ENCODE measurements around the gene GXYLT1.
"Not testable (repeated sequence)": the region's sequence is repeated elsewhere in the genome, so short reads cannot be mapped to it uniquely, and the experiment has no call there.

Gene GXYLT1

GRCh38 chr12:42094277-42094676 lies 50.4 kb downstream of the GXYLT1 start:
- Histone ChIP-seq H3K4me3 (ENCODE audit: low read depth in 1 of 2, low read length in 2 of 2) (no peak overlapping the region), H3K36me3 (ENCODE audit: control insufficient read depth in 1 of 2, insufficient read depth in 2 of 2, low read length in 2 of 2) (peaks cover 4 to 7% of the 10 kb centered on the region in 2 donors), H3K27me3 (ENCODE audit: low read depth, low read length) (no peaks in the 10 kb centered on the region), H3K4me1 (ENCODE audit: control insufficient read depth in 1 of 2, insufficient read depth in 2 of 2, low read length in 2 of 2) (peaks cover 0 to 14% of the 10 kb centered on the region in 2 donors), H3K9me3 (ENCODE audit: control insufficient read depth in 1 of 2, low read length in 2 of 2) (no peaks in the 10 kb centered on the region), H3K27ac (ENCODE audit: low read length) (no peak overlapping the region)

- Histone ChIP-seq H3K9me3 (ENCODE audit: control insufficient read depth in 1 of 2, low read length in 2 of 2) (no peaks in the 10 kb centered on the region), H3K4me1 (ENCODE audit: control insufficient read depth in 1 of 2, insufficient read depth in 2 of 2, low read length in 2 of 2) (peaks cover 0 to 14% of the 10 kb centered on the region in 2 donors), H3K27ac (ENCODE audit: low read length) (no peak overlapping the region), H3K4me3 (ENCODE audit: low read depth in 1 of 2, low read length in 2 of 2) (no peak overlapping the region), H3K36me3 (ENCODE audit: control insufficient read depth in 1 of 2, insufficient read depth in 2 of 2, low read length in 2 of 2) (peaks cover 0 to 2% of the 10 kb centered on the region in 2 donors), H3K27me3 (ENCODE audit: low read depth, low read length) (no peaks in the 10 kb centered on the region)
These were observed 52.9 kb downstream of the GXYLT1 start for GRCh38 chr12:42091769-42092168.

GRCh38 chr12:42090899-42091298 lies 53.8 kb downstream of the GXYLT1 start:
- Histone ChIP-seq H3K27me3 (ENCODE audit: low read depth, low read length) (no peaks in the 10 kb centered on the region), H3K36me3 (ENCODE audit: control insufficient read depth in 1 of 2, insufficient read depth in 2 of 2, low read length in 2 of 2) (no peaks in the 10 kb centered on the region), H3K4me3 (ENCODE audit: low read depth in 1 of 2, low read length in 2 of 2) (no peak overlapping the region), H3K27ac (ENCODE audit: low read length) (no peak overlapping the region), H3K9me3 (ENCODE audit: control insufficient read depth in 1 of 2, low read length in 2 of 2) (no peaks in the 10 kb centered on the region), H3K4me1 (ENCODE audit: control insufficient read depth in 1 of 2, insufficient read depth in 2 of 2, low read length in 2 of 2) (peaks cover 0 to 14% of the 10 kb centered on the region in 2 donors)

GRCh38 chr12:42086031-42086430 lies 58.6 kb downstream of the GXYLT1 start:
- H3K4me3 ChIP-seq (ENCODE audit: low read depth in 1 of 2, low read length in 2 of 2) = no peak overlapping the region
- peaks cover 0 to 8% of the 10 kb centered on the region in 2 donors for H3K4me1 ChIP-seq (ENCODE audit: control insufficient read depth in 1 of 2, insufficient read depth in 2 of 2, low read length in 2 of 2)
- no peaks in the 10 kb centered on the region for H3K36me3 ChIP-seq (ENCODE audit: control insufficient read depth in 1 of 2, insufficient read depth in 2 of 2, low read length in 2 of 2)
- H3K9me3 ChIP-seq (ENCODE audit: control insufficient read depth in 1 of 2, low read length in 2 of 2) = no peaks in the 10 kb centered on the region
- no peaks in the 10 kb centered on the region for H3K27me3 ChIP-seq (ENCODE audit: low read depth, low read length)
- no peak overlapping the region for H3K27ac ChIP-seq (ENCODE audit: low read length)

- H3K36me3 ChIP-seq (ENCODE audit: control insufficient read depth in 1 of 2, insufficient read depth in 2 of 2, low read length in 2 of 2) = no peaks in the 10 kb centered on the region
- no peaks in the 10 kb centered on the region for H3K9me3 ChIP-seq (ENCODE audit: control insufficient read depth in 1 of 2, low read length in 2 of 2)
- H3K27me3 ChIP-seq (ENCODE audit: low read depth, low read length) = no peaks in the 10 kb centered on the region
- no peak overlapping the region for H3K27ac ChIP-seq (ENCODE audit: low read length)
- peaks cover 0 to 4% of the 10 kb centered on the region in 2 donors for H3K4me1 ChIP-seq (ENCODE audit: control insufficient read depth in 1 of 2, insufficient read depth in 2 of 2, low read length in 2 of 2)
- no peak overlapping the region for H3K4me3 ChIP-seq (ENCODE audit: low read depth in 1 of 2, low read length in 2 of 2)
These were observed 59.1 kb downstream of the GXYLT1 start for GRCh38 chr12:42085594-42085993.

GRCh38 chr12:42084522-42084921 lies 60.2 kb downstream of the GXYLT1 start:
- no peak overlapping the region for H3K4me3 ChIP-seq (ENCODE audit: low read depth in 1 of 2, low read length in 2 of 2)
- no peak overlapping the region for H3K27ac ChIP-seq (ENCODE audit: low read length)
- no peaks in the 10 kb centered on the region for H3K9me3 ChIP-seq (ENCODE audit: control insufficient read depth in 1 of 2, low read length in 2 of 2)
- H3K4me1 ChIP-seq (ENCODE audit: control insufficient read depth in 1 of 2, insufficient read depth in 2 of 2, low read length in 2 of 2) = no peaks in the 10 kb centered on the region
- H3K27me3 ChIP-seq (ENCODE audit: low read depth, low read length) = no peaks in the 10 kb centered on the region
- no peaks in the 10 kb centered on the region for H3K36me3 ChIP-seq (ENCODE audit: control insufficient read depth in 1 of 2, insufficient read depth in 2 of 2, low read length in 2 of 2)

- H3K27me3 ChIP-seq (ENCODE audit: low read depth, low read length) = no peaks in the 10 kb centered on the region
- no peaks in the 10 kb centered on the region for H3K36me3 ChIP-seq (ENCODE audit: control insufficient read depth in 1 of 2, insufficient read depth in 2 of 2, low read length in 2 of 2)
- H3K27ac ChIP-seq (ENCODE audit: low read length) = no peak overlapping the region
- H3K4me1 ChIP-seq (ENCODE audit: control insufficient read depth in 1 of 2, insufficient read depth in 2 of 2, low read length in 2 of 2) = no peaks in the 10 kb centered on the region
- H3K4me3 ChIP-seq (ENCODE audit: low read depth in 1 of 2, low read length in 2 of 2) = no peak overlapping the region
- H3K9me3 ChIP-seq (ENCODE audit: control insufficient read depth in 1 of 2, low read length in 2 of 2) = no peaks in the 10 kb centered on the region
These were observed 67.7 kb downstream of the GXYLT1 start for GRCh38 chr12:42076976-42077375.

GRCh38 chr12:42070036-42070435 lies 74.6 kb downstream of the GXYLT1 start:
- Histone ChIP-seq H3K4me3 (ENCODE audit: low read depth in 1 of 2, low read length in 2 of 2) (no peak overlapping the region), H3K4me1 (ENCODE audit: control insufficient read depth in 1 of 2, insufficient read depth in 2 of 2, low read length in 2 of 2) (no peaks in the 10 kb centered on the region), H3K9me3 (ENCODE audit: control insufficient read depth in 1 of 2, low read length in 2 of 2) (no peaks in the 10 kb centered on the region), H3K27me3 (ENCODE audit: low read depth, low read length) (no peaks in the 10 kb centered on the region), H3K27ac (ENCODE audit: low read length) (no peak overlapping the region), H3K36me3 (ENCODE audit: control insufficient read depth in 1 of 2, insufficient read depth in 2 of 2, low read length in 2 of 2) (no peaks in the 10 kb centered on the region)

GRCh38 chr12:42059127-42059526 lies 85.5 kb downstream of the GXYLT1 start:
- H3K27me3 ChIP-seq (ENCODE audit: low read depth, low read length) = no peaks in the 10 kb centered on the region
- H3K27ac ChIP-seq (ENCODE audit: low read length) = no peak overlapping the region
- no peaks in the 10 kb centered on the region for H3K9me3 ChIP-seq (ENCODE audit: control insufficient read depth in 1 of 2, low read length in 2 of 2)
- H3K4me3 ChIP-seq (ENCODE audit: low read depth in 1 of 2, low read length in 2 of 2) = no peak overlapping the region
- no peaks in the 10 kb centered on the region for H3K36me3 ChIP-seq (ENCODE audit: control insufficient read depth in 1 of 2, insufficient read depth in 2 of 2, low read length in 2 of 2)
- H3K4me1 ChIP-seq (ENCODE audit: control insufficient read depth in 1 of 2, insufficient read depth in 2 of 2, low read length in 2 of 2) = no peaks in the 10 kb centered on the region

- Histone ChIP-seq H3K27me3 (ENCODE audit: low read depth, low read length) (no peaks in the 10 kb centered on the region), H3K9me3 (ENCODE audit: control insufficient read depth in 1 of 2, low read length in 2 of 2) (no peaks in the 10 kb centered on the region), H3K4me3 (ENCODE audit: low read depth in 1 of 2, low read length in 2 of 2) (no peak overlapping the region), H3K27ac (ENCODE audit: low read length) (no peak overlapping the region), H3K36me3 (ENCODE audit: control insufficient read depth in 1 of 2, insufficient read depth in 2 of 2, low read length in 2 of 2) (no peaks in the 10 kb centered on the region), H3K4me1 (ENCODE audit: control insufficient read depth in 1 of 2, insufficient read depth in 2 of 2, low read length in 2 of 2) (no peaks in the 10 kb centered on the region)
These were observed 88.5 kb downstream of the GXYLT1 start for GRCh38 chr12:42056130-42056529.

GRCh38 chr12:42053456-42053855 lies 91.2 kb downstream of the GXYLT1 start:
- H3K27ac ChIP-seq (ENCODE audit: low read length) = no peak overlapping the region
- H3K27me3 ChIP-seq (ENCODE audit: low read depth, low read length) = no peaks in the 10 kb centered on the region
- H3K9me3 ChIP-seq (ENCODE audit: control insufficient read depth in 1 of 2, low read length in 2 of 2) = no peaks in the 10 kb centered on the region
- H3K36me3 ChIP-seq (ENCODE audit: control insufficient read depth in 1 of 2, insufficient read depth in 2 of 2, low read length in 2 of 2) = no peaks in the 10 kb centered on the region
- no peak overlapping the region for H3K4me3 ChIP-seq (ENCODE audit: low read depth in 1 of 2, low read length in 2 of 2)
- no peaks in the 10 kb centered on the region for H3K4me1 ChIP-seq (ENCODE audit: control insufficient read depth in 1 of 2, insufficient read depth in 2 of 2, low read length in 2 of 2)

- not testable (repeated sequence) for H3K4me3 ChIP-seq (ENCODE audit: low read depth in 1 of 2, low read length in 2 of 2); H3K27ac ChIP-seq (ENCODE audit: low read length); H3K27me3 ChIP-seq (ENCODE audit: low read depth, low read length); H3K4me1 ChIP-seq (ENCODE audit: control insufficient read depth in 1 of 2, insufficient read depth in 2 of 2, low read length in 2 of 2); H3K36me3 ChIP-seq (ENCODE audit: control insufficient read depth in 1 of 2, insufficient read depth in 2 of 2, low read length in 2 of 2); H3K9me3 ChIP-seq (ENCODE audit: control insufficient read depth in 1 of 2, low read length in 2 of 2)
These were observed 95.7 kb downstream of the GXYLT1 start for GRCh38 chr12:42048980-42049379.

Measured in muscle layer of duodenum (tissue), 2 donors.